Limb (tissue), 2 donors: ENCODE data around the gene RPUSD3.

Experiments used
- DNase-seq, 2 donors: peaks; one replicate each; pipeline ENCODE4 v3.0.0-alpha.2; 2016; ENCODE audit errors: extremely low spot score in 2 of 2

Gene RPUSD3

DNA sequence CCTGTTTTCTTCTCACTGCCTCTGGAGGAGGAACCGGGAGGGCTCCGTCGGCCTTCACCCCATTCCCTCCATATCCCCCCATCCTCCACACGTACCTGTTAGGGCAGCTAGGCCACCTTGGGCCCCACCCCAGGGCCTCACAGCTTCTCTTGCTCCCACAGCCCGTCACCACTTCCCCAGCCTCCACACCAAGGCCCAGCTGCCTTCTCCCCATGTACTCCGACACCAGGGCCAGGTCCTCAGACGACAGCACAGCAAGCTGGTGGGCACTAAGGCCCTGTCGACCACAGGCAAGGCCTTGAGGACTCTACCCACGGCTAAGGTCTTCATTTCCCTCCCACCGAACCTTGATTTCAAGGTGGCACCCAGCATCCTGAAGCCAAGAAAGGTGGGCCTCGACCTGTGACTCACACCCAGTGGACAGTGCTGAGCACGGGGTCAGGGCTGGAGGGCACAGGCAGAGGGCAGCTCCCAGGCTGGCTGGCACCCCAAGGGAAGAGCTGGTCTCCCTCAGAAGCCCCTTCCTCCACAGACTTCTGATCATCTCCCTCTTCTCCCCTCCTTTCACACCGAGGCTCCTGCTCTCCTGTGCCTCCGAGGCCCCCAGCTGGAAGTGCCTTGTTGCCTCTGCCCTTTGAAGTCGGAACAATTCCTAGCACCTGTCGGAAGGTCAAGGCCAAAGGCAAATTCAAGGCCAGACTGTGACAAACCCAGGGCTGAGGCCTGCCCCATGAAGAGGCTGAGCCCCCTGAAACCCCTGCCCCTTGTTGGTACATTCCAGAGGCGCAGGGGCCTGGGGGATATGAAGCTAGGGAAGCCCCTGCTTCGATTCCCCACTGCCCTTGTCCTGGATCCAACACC, 9.1 kb downstream of the RPUSD3 start:
- DNase-seq = no peak

DNA sequence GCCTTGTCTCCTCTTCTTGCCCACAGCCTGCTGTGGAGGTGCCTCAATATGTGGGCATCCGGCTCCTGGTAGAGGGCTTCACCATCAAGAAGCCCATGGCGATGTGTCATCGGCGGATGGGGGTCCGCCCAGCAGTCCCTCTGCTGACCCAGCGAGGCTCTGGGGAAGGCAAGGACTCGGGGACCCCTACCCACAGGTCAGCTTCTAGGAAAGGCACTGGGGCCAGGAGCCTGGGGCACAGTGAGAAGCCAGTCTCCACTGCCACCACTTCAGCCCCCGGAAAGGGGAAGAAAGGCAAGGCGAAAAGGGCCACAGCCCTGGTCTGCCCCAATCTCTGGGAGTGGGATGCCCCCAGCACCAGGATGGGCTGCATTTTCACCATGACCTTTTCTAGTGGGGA, 10.7 kb downstream of the RPUSD3 start:
- DNase-seq = no peak

DNA sequence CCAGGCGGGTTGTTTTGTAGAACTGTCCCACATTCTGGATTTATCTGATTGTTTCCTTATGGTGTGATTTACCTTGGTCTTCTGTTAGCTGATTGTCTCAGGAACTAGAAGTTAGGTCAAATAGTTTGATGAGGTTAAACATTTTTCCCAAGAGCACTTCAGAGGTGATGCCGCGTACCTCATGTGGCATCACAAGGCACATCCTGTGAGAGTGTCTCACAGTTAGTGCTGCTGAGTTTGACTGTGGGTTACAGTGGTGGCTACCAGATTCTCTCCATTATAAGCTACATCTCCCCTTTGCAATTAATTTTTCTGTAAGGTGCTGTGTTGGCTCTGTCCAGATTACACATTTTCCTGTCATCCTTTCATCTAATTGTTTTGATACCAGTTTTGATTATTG, 12.6 kb downstream of the RPUSD3 start:
- DNase-seq = no peak

DNA sequence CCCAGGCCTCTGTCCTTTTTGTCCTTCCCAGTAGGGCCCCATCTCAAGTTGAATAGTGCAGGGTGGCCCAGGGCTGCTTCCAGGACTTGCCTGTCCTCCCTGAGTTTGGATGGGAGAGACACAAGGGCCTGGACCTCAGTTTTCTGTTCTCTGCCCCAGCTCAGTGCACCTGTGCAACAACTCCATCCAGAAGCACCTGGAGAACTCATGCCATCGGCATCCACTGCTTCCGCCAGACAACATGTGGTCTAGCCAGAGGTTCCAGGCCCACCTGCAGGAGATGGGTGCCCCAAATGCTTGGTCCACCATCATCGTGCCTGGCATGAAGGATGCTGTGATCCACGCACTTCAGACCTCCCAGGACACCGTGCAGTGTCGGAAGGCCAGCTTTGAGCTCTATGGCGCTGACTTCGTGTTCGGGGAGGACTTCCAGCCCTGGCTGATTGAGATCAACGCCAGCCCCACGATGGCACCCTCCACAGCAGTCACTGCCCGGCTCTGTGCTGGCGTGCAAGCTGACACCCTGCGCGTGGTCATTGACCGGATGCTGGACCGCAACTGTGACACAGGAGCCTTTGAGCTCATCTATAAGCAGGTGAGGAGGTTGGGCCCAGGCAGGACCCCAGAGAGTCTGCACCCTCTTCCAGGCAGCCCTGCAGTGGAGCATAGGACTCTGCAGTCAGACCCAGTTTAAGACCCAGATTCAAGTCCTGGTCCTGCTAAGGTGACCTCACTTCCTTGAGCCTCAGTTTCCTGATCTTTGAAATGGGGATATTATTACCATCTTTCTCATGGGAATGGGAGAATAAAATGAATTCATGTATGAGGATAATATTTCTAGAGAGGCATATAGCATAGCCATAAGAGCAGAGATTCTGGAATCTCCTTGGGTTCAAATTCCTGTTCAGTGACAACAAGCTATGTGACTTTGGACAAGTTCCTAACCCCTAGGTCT, 14.7 kb downstream of the RPUSD3 start:
- no peak for DNase-seq

DNA sequence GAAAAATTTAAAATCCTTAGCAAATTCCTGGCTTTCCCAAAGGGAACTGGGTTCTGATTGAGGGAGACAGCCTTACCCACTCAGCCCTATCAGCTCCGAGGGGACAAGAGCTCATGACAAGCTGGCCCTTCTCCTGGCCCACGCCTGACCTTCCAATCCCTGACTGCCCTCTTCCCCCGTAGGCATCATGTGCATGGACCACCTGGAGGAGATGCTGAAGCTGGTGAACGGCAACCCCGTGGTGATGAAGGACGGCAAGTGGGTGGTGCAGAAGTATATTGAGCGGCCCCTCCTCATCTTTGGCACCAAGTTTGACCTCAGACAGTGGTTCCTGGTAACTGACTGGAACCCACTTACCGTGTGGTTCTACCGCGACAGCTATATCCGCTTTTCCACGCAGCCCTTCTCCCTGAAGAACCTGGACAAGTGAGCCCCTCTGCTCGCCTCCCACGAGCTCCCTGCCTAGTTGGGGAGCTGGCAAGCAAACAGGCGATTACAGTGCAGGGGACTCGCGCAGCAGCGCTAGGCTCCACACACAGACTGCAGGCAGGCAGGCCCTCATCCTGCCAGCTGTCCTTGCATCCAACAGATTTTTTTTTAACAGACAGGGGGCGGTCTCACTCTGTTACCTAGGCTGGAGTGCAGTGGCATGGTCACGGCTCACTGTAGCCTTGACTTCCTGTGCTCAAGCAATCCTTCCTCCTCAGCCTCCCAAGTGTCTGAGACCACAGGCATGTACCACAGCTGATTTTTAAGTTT, 16.8 kb downstream of the RPUSD3 start:
- DNase-seq = no peak

DNA sequence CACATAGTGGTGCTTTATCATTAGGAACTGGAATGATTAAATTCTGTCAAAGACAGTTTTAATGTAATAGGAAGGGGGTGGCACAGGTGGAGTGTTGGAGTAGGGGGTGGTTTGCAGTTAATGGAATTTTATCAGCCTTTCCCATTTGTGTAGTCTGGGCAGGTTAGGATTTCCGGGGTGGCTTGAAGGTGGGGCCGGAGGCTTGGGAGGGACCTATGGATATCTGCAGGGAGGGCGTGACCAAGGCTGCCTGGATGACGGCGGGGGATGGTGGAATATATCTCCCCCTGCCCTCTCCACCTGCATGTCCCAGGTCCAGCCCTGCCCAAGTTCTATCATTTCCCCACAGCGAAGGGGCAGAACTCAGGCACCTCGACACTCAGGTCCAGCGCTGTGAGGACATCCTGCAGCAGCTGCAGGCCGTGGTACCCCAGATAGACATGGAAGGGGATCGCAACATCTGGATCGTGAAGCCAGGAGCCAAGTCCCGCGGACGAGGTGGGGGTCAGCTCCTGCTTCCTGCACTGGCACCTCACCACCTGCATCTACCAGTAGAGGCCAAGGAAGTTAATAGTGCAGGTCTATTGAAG, 18.3 kb downstream of the RPUSD3 start:
- no peak for DNase-seq

DNA sequence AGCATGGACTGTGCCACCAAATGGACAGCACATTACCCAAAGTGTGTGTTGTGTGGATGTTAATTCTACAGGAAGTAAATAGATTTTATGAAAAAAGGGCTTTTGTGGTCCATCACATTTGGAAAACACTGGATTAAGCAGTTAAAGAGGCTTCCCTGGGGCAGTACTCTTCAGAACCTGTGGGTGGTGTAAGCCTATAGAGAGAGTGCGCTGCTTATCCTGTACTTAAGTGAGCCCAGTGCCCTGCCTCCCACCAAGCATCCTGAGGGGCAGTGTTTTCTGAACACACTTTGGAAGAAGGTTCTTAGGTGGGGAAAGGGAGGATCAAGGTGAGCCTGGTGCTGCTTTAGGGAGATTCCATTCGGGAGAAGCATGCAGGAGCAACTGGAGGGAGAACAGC, 22.9 kb downstream of the RPUSD3 start:
- no peak for DNase-seq

DNA sequence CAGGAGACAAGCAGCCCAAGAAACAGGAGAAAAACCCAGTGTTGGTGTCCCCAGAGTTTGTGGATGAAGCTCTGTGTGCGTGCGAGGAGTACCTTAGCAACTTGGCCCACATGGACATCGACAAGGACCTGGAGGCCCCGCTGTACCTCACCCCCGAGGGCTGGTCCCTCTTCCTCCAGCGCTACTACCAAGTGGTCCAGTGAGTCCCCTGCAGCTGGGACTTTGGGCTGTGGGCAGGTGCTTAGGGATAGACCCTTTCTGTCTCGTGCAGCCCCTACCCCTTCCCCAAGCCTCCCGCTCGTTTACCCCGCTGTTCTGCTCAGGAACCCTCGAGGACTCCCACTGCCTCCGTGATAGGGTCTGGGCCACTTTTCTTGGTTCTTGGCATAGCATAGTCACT, 23.3 kb downstream of the RPUSD3 start:
- no peak for DNase-seq

DNA sequence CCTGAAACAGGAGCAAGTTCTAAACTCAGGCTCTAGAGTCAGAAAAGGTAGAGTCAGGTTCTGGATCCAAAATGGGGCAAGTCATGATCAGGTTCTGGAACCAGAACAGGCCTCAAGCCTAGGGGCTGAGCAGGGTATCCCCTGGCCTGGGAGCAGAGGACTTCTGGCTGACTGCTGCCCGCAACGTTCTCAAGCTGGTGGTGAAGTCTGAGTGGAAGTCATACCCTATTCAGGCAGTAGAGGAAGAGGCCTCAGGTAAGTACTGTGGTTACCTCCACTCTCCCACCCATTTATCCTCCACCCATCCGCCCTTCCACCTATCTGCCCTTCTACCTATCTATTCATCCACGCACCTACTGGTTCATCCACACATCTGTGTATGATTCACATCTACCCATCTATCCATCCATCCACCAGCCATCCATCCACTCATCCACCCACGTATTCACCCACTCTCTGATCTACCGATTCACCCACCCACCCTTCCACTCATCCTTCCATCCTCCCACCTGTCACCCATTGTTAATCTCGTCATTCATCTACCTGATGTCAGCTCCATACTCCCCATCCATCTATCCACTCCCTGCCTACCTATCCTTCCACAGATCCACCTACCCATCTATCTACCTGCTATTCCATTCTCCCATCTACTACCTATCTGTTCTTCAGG, 25.0 kb downstream of the RPUSD3 start:
- no peak for DNase-seq

DNA sequence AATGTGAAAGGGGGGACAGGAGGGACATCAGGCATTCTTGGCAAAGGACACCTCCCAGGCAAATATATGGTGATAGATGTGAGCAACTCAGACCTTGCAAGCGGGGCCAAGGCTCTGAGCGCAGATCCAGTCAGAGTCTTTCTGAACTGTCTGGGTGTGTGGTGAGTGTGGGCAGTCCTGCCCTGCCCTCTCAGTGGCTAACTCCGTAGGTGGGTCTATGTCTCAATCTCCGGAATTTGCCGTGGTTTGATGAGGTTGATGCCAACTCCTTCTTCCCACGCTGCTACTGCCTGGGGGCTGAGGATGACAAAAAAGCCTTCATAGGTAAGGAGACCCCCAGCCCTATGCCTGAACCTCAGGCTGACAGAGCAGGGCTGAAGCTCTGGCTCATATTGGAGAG, 26.4 kb downstream of the RPUSD3 start:
- no peak for DNase-seq

DNA sequence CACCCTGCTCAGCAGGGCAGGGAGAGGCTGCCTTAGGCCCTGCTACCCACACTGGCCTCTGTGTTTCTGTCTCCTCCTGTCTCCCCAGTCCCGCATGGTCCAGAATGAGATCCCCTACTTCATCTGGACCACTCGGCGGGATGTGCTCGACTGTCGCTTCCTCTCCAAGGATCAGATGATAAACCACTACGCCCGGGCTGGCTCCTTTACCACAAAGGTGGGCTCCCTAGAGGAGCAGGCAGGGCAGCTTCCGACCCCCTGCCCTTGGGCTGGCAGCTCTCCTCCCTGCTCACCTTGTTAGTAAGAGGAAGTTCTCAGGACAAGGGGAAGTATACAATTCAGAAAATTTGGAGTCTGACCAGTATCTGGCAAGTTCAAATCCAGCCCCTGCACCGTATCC, 27.8 kb downstream of the RPUSD3 start:
- no peak for DNase-seq

DNA sequence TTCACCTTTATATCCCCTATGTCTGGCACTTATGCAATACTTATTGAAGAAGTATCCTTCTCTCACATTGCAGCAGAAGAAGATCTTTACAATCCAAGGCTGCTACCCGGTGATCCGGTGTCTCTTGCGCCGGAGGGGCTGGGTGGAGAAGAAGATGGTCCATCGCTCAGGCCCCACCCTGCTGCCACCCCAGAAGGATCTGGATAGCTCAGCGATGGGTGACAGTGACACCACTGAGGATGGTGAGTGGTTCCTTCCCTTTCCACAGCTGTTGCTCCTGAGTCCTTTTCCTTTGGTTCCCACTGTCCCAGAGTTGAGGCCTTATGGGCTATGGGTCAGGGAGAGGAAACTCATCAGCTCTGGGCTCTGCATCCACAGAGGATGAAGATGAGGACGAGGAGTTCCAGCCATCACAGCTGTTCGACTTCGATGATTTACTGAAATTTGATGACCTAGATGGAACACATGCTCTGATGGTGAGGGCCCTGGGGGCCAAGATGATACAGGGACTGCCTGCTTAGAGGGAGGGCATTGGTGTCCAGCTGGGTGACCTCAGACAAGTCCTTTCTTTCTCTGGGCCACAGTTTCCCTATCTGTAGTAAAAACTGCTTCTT, 30.8 kb downstream of the RPUSD3 start:
- DNase-seq = no peak

DNA sequence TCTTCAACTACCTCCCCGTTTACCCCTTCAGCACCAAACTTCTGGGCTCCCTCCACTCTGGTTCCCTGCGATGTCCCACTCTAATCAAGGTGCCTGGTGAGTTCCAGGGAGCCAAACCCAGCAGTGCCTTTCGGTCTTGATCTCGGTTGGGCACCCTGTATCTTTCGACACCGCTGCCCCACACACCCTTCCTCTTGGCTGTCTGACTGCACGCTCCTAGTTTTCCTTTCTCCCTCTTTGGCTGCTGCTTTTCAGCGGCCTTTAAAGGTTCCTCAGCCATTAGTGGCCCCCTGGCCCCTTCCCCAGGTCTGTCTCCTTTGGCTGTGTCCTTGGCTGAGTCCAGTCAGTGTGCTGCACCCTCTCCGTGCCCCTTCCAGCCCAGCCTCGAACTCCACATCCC, 33.0 kb downstream of the RPUSD3 start:
- DNase-seq = no peak

DNA sequence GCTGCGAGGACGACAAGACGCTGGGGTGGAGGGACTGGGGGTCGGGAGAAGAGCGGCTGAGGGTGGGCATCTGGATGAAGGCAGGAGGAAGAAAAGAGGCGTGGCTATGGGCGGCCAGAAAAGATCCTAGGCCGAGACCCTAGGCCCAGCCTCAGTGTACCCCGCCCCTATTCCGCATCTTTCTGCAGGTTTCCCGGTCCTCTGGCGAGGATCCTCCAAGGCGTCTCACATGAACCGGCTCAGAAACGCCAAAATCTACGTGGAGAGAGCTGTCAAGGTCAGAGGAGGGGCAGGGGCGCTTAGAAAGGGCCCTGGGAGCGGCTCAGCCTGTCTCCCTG, 33.4 kb downstream of the RPUSD3 start:
- peak in 1 of 2 donors; percentile 20 for DNase-seq

DNA sequence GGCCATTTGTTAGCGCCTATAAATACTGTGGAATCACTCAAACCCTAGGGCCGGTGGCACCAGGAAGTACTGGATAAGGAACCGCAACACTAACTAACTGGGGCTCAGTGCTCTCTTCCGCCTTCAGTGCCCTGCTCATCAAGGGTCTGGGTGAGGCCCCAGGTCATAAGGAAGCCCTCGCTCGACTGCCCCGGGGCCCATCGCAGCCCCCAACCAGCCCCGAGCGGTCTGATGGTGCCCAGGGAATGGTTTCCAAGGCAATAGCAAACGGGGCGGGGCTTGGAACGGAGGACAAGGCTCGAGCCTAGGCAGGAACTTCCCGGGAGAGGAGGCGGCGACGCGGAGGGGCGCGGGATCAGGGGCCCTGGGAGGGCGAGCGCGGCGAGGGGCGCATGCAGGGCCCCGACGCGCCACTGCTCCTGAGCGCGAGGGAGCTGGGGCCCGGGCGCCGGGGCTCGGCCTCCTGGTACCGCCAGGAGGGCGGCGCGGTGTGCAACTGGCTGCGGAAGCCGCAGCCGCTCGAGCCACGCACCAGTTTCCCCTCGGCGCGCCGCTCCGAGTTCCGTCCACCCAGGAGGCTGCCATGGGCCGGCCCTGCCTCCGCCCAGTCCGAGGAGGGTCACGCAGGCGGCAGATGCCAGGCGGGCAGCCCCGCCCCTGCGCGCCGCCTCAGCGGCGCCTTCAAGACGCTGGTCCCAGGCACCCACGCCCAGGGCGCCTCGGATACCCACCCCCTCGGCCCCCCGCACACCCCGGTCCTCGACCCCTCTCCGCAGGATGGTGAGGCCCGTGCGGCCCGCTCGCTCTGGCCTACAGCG, 34.0 kb downstream of the RPUSD3 start, which contains the start of gene TTLL3:
TTLL3 (plus strand) TSS at position 648 of the 818 bp plus-strand sequence. CDS start 400 bp downstream, outside the sequence.
- DNase-seq = peak; percentile 71 to 85

DNA sequence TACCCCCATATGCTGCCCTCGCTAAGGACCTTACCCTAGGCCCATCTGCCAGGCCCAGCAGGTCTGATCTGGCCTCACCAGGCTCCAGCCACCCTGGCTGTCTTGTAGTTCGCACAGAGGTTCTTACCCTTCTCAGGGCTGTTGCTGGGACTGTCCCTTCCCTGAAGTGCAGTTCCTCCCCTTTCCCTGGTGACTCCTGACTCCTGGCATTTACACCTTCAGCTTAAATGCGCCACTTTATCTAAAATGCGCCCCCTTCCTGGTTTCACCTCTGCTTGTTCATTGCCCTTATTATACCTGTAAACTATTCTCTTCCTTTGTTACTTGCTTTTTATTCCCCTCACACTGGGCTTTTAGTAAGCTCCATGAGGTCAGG, 34.6 kb downstream of the RPUSD3 start:
- DNase-seq = no peak

DNA sequence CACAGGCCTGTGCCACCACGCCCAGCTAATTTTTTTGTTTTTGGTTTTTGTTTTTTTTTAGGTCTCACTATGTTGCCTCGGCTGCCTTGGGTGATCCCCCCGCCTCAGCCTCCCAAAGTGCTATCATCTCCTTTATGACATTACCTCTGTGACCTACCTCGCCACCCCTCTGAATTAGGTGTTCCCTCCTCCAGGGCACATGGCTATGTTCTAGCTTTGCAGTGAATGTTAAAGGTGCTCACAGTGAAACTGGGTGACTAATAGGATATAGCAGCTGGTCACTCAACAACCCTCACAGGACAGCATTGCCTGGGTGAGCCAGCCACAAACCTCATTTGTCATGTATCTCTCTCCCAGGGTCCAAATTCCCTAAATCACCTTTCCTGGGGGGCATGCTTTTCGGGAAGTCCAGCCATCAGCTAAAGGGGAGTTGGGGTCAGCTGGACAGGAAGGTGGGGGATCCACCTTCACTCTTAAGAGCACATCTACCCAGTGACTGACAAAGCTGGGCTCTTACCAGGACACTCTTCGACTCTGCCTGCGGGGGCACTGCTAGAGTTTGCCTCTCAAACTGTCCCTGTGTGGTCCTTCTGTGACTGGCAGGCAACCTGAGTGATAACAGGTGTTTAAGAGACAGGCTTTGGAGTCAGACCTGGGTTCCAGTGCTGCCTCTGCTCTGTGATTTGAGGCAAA, 35.3 kb downstream of the RPUSD3 start:
- DNase-seq = no peak

DNA sequence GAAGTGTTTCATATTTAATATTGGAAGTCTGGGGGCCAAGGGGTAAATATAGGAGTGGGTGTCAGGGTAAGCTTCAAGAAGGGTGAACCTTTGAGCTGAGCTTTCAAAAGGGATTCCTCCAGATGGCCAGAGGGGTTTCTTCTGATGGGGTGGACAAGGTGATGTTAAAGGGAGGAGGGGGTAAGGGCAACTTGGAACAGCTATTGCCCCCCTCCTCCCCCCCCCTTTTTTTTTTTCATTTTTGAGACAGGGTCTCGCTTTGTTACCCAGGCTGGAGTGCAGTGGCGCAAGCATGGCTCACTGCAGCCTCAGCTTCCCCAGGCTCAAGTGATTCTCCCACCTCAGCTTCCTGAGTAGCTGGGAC, 35.8 kb downstream of the RPUSD3 start:
- DNase-seq = no peak
